OCI-LY1 (cell line): ENCODE data around the gene DUS3L.

Source experiments
- H2AFZ ChIP-seq: fragments of 200-600 bp; sonication (generic), shearing (Covaris generic); 2 replicates; pipeline ENCODE4 v1.6.0; 2014; ENCODE audit warnings: antibody characterized with exemption, mild to moderate bottlenecking, low read length
- H3F3A ChIP-seq: fragments of 200-600 bp; sonication (generic), shearing (Covaris generic); 2 replicates; pipeline ENCODE4 v1.6.0; 2014; ENCODE audit warnings: mild to moderate bottlenecking, antibody characterized with exemption, low read length, moderate library complexity; ENCODE audit not compliant: insufficient read depth
- H3K27ac ChIP-seq: fragments of 200-600 bp; sonication (generic); 2 replicates; pipeline ENCODE4 v1.5.1; 2014; ENCODE audit warnings: low read length, mixed run types, mild to moderate bottlenecking, low read depth; ENCODE audit not compliant: poor library complexity, severe bottlenecking
- H3K27me3 ChIP-seq: fragments of 200-600 bp; sonication (generic); 2 replicates; pipeline ENCODE4 v1.6.0; 2014; ENCODE audit warnings: antibody characterized with exemption, mild to moderate bottlenecking, low read length, moderate library complexity; ENCODE audit not compliant: insufficient read depth
- H3K36me3 ChIP-seq: fragments of 200-600 bp; sonication (generic); 2 replicates; pipeline ENCODE4 v1.6.1; 2014; ENCODE audit warnings: mild to moderate bottlenecking, antibody characterized with exemption, low read length, moderate library complexity, mixed read lengths; ENCODE audit not compliant: insufficient read depth
- H3K4me1 ChIP-seq: fragments of 200-600 bp; sonication (generic); 2 replicates; pipeline ENCODE4 v1.5.1; 2014; ENCODE audit warnings: mild to moderate bottlenecking, low read length, moderate library complexity; ENCODE audit not compliant: insufficient read depth, severe bottlenecking
- H3K4me2 ChIP-seq: fragments of 200-600 bp; sonication (generic), shearing (Covaris generic); 2 replicates; pipeline ENCODE4 v1.6.1; 2014; ENCODE audit warnings: low read length
- H3K4me3 ChIP-seq: fragments of 200-600 bp; sonication (generic); 2 replicates; pipeline ENCODE4 v1.5.1; 2014; ENCODE audit warnings: low read length, low read depth, mild to moderate bottlenecking, mixed read lengths; ENCODE audit not compliant: poor library complexity, severe bottlenecking
- H3K79me2 ChIP-seq: fragments of 200-600 bp; shearing (Covaris generic); 2 replicates; pipeline ENCODE4 v1.6.1; 2016; ENCODE audit warnings: mixed run types, low read length, mixed read lengths; ENCODE audit not compliant: insufficient read depth
- H3K9ac ChIP-seq: fragments of 200-600 bp; sonication (generic), shearing (Covaris generic); 2 replicates; pipeline ENCODE4 v1.6.1; 2014; ENCODE audit warnings: mild to moderate bottlenecking, low read length, mixed read lengths
- H3K9me2 ChIP-seq: fragments of 200-600 bp; sonication (generic), shearing (Covaris generic); 2 replicates; pipeline ENCODE4 v1.6.1; 2014; ENCODE audit warnings: low read depth, mild to moderate bottlenecking, low read length, mixed read lengths
- H3K9me3 ChIP-seq: fragments of 200-600 bp; shearing (Covaris generic); 2 replicates; pipeline ENCODE4 v1.6.1; 2014; ENCODE audit warnings: low read length, mixed read lengths
- H4K20me1 ChIP-seq: fragments of 200-600 bp; sonication (generic), shearing (Covaris generic); 2 replicates; pipeline ENCODE4 v1.6.0; 2016; ENCODE audit warnings: mild to moderate bottlenecking, low read length; ENCODE audit not compliant: insufficient read depth
- CTCF ChIP-seq: fragments of 200-600 bp; sonication (generic), shearing (Covaris generic); IDR thresholded peaks from 2 replicates; pipeline ENCODE4 v1.5.1; 2017; ENCODE audit warnings: mild to moderate bottlenecking, antibody characterized with exemption, low read length, moderate library complexity, mixed read lengths
- EZH2 ChIP-seq: fragments of 200-600 bp; sonication (generic), shearing (Covaris generic); IDR thresholded peaks from 2 replicates; pipeline ENCODE4 v1.8.0; 2017; ENCODE audit warnings: borderline replicate concordance, mixed run types, mild to moderate bottlenecking, antibody characterized with exemption, low read length, moderate library complexity, mixed read lengths

Gene DUS3L

GRCh38 chr19:5778402-5778801, 12.6 kb downstream of the DUS3L start:
- Histone ChIP-seq H3K79me2 (no peaks in the 10 kb centered on the region), H3K27me3 (peaks cover under 1% of the 10 kb centered on the region; the same call in 1 of the 2 replicates), H3K9ac (no peak overlapping the region), H3K36me3 (peaks cover 8% of the 10 kb centered on the region; the same call in 1 of the 2 replicates), H3K9me2 (no peaks in the 10 kb centered on the region), H3K9me3 (no peaks in the 10 kb centered on the region), H3F3A (no peaks in the 10 kb centered on the region), H4K20me1 (no peaks in the 10 kb centered on the region), H3K4me2 (no peak overlapping the region), H3K4me1 (no peaks in the 10 kb centered on the region), H3K27ac (no peak overlapping the region), H2AFZ (no peak overlapping the region), H3K4me3 (no peak overlapping the region)
- TF ChIP-seq EZH2 (no peak), CTCF (no peak)

GRCh38 chr19:5775668-5776309, 15.2 kb downstream of the DUS3L start:
- no peak overlapping the region for H3K27ac ChIP-seq
- H3F3A ChIP-seq: no peaks in the 10 kb centered on the region
- H2AFZ ChIP-seq: no peak overlapping the region
- H3K9me3 ChIP-seq: no peaks in the 10 kb centered on the region
- H3K9ac ChIP-seq: no peak overlapping the region
- H3K27me3 ChIP-seq: peaks cover 8% of the 10 kb centered on the region; the same call in 1 of the 2 replicates
- no peaks in the 10 kb centered on the region for H3K4me1 ChIP-seq
- no peaks in the 10 kb centered on the region for H3K9me2 ChIP-seq
- H3K4me2 ChIP-seq: no peak overlapping the region
- TF ChIP-seq CTCF: no peak
- TF ChIP-seq EZH2: no peak
- no peak overlapping the region for H3K4me3 ChIP-seq
- H4K20me1 ChIP-seq: no peaks in the 10 kb centered on the region
- H3K36me3 ChIP-seq: no peaks in the 10 kb centered on the region
- H3K79me2 ChIP-seq: no peaks in the 10 kb centered on the region

- peaks cover 8% of the 10 kb centered on the region; the same call in 1 of the 2 replicates for H3K27me3 ChIP-seq
- H4K20me1 ChIP-seq: no peaks in the 10 kb centered on the region
- no peaks in the 10 kb centered on the region for H3K4me1 ChIP-seq
- no peaks in the 10 kb centered on the region for H3K9me2 ChIP-seq
- no peak overlapping the region for H3K9ac ChIP-seq
- H3K36me3 ChIP-seq: no peaks in the 10 kb centered on the region
- H2AFZ ChIP-seq: no peak overlapping the region
- H3K9me3 ChIP-seq: no peaks in the 10 kb centered on the region
- no peaks in the 10 kb centered on the region for H3K79me2 ChIP-seq
- H3K27ac ChIP-seq: no peak overlapping the region
- no peaks in the 10 kb centered on the region for H3F3A ChIP-seq
- TF ChIP-seq EZH2: no peak
- no peak for TF ChIP-seq CTCF
- H3K4me3 ChIP-seq: no peak overlapping the region
- H3K4me2 ChIP-seq: no peak overlapping the region
These were observed 16.0 kb downstream of the DUS3L start for GRCh38 chr19:5774921-5775320.
